Skin of body (tissue), 2 donors: ENCODE measurements around the gene AFF4. TPM values are rescaled to one million over a fixed set of nuclear protein-coding genes. Genes with fewer than 3 reads are reported as not detected.

Source experiments
- DNase-seq: peaks from one replicate; lab custom pipeline; 2025; lab: John Stamatoyannopoulos, UW
- total RNA-seq: library from RNA; depleted of rRNA; stranded (reverse); fragments of >200 nt; gene quantifications from one replicate; pipeline ENCODE4 v1.2.3, GENCODE V29; 2014

Gene AFF4
- total RNA-seq, 1 donor from 2014 or later, result 66.3 TPM

- no peak for DNase-seq
Measured at GRCh38 chr5:132887283-132887682, 76.2 kb downstream of the AFF4 start.

- no peak for DNase-seq
Measured at GRCh38 chr5:132886064-132886823, 77.2 kb downstream of the AFF4 start.

- DNase-seq, result no peak
Measured at GRCh38 chr5:132884548-132884947, 78.9 kb downstream of the AFF4 start.

GRCh38 chr5:132883261-132883834 lies 80.1 kb downstream of the AFF4 start:
- DNase-seq, result peak; percentile 38

GRCh38 chr5:132877938-132878337 lies 85.5 kb downstream of the AFF4 start:
- no peak for DNase-seq

- DNase-seq, result no peak
Measured at GRCh38 chr5:132877466-132877865, 86.0 kb downstream of the AFF4 start.

GRCh38 chr5:132876020-132876759 lies 87.2 kb downstream of the AFF4 start:
- DNase-seq, result no peak

- no peak for DNase-seq
Measured at GRCh38 chr5:132873930-132874271, 89.5 kb downstream of the AFF4 start.

GRCh38 chr5:132873119-132873929 lies 90.1 kb downstream of the AFF4 start, which contains the start of gene LEAP2:
Gene LEAP2 (plus strand): TSS chr5:132873668. CDS start chr5:132873695, 27 bp downstream.
- DNase-seq, result no peak

- DNase-seq, result no peak
Measured at GRCh38 chr5:132872788-132873118, 90.7 kb downstream of the AFF4 start.

GRCh38 chr5:132871459-132872284 lies 91.8 kb downstream of the AFF4 start:
- DNase-seq, result no peak

GRCh38 chr5:132870801-132871200 lies 92.6 kb downstream of the AFF4 start:
- DNase-seq, result no peak

- DNase-seq, result no peak
Measured at GRCh38 chr5:132868754-132869153, 94.7 kb downstream of the AFF4 start.

- DNase-seq, result no peak
Measured at GRCh38 chr5:132867046-132867451, 96.4 kb downstream of the AFF4 start.

GRCh38 chr5:132866342-132867045 lies 96.9 kb downstream of the AFF4 start, which contains the start of the genes GDF9 and UQCRQ:
Gene GDF9 (minus strand): TSS chr5:132866469. CDS start chr5:132864533, 1,936 bp downstream.
Gene UQCRQ (plus strand): TSS chr5:132866642. CDS start chr5:132866882, 240 bp downstream.
- peak; percentile 99 for DNase-seq

- DNase-seq, result no peak
Measured at GRCh38 chr5:132865668-132866341, 97.6 kb downstream of the AFF4 start.

GRCh38 chr5:132860742-132861141 lies 102.7 kb downstream of the AFF4 start:
- DNase-seq, result no peak

GRCh38 chr5:132859889-132860437 lies 103.5 kb downstream of the AFF4 start:
- DNase-seq, result no peak

- DNase-seq, result no peak
Measured at GRCh38 chr5:132856011-132856410, 107.4 kb downstream of the AFF4 start.
